GM06990 (cell line): ENCODE data around the gene ASB16.

Experiments used
- DNase-seq: peaks from one replicate; pipeline ENCODE4 v3.0.0-alpha.2; 2011; ENCODE audit not compliant: insufficient read length; ENCODE audit errors: extremely low read depth
- H3K27me3 ChIP-seq: replicated peaks from 2 replicates; pipeline ENCODE4 v1.6.0; 2011; ENCODE audit warnings: low read length; ENCODE audit not compliant: control insufficient read depth, insufficient read depth
- H3K36me3 ChIP-seq: 2 replicates; pipeline ENCODE4 v1.5.1; 2011; ENCODE audit warnings: low read length; ENCODE audit not compliant: control insufficient read depth, insufficient read depth
- H3K4me3 ChIP-seq: replicated peaks from 2 replicates; pipeline ENCODE4 v1.5.1; 2011; ENCODE audit warnings: low read depth, mild to moderate bottlenecking, control low read depth, low read length
- TF ChIP-seq, protein P1 (sequence below): IDR thresholded peaks from 2 replicates; pipeline ENCODE4 v1.5.1; 2011; ENCODE audit warnings: low read length, control low read depth, mild to moderate bottlenecking, inconsistent platforms; ENCODE audit not compliant: insufficient read depth, poor library complexity, severe bottlenecking

ASB16 gene

DNA sequence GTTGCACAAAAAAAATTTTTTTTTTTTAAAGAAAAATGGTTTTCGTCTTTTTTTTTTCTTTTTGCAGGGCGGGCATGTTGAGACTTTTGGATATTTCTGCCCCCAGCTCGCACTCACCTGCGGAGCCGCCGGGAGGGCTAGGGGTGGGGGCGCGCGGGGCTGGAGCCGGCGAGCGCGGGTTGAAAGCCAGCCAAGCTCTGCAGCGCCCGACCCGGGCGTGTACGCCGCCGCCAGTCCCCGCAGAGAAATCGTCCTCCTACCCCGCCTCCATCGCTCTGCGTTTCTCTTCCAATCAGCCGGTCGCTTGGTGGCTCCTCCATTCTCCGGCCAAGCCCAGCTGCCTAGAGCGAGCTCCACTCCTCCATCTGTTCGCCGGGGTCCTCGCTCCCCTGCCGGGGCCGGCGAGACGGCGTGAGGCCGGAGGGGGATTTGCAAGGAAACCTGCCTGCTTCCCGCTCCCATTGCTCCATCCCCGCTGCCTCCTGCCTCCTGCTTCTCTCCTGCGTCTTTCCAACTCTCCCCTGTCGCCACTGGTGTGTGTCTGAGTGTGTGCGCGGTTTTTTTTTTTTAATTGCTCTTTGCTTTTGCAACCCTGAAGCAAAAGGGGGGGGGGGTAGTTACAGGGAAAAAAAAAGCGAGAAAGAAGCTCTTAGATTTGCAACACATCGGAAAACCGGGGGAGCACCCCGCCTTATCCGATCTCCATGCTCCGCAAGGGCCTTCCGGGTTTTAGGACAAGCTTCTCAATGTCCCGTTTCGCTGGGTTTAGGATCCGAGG, 50.8 kb downstream of the ASB16 start:
- H3K27me3 ChIP-seq, result no peaks in the 10 kb centered on the region
- no peaks in the 10 kb centered on the region for H3K36me3 ChIP-seq
- peak; percentile 79 for DNase-seq
- TF ChIP-seq, protein P1, sequence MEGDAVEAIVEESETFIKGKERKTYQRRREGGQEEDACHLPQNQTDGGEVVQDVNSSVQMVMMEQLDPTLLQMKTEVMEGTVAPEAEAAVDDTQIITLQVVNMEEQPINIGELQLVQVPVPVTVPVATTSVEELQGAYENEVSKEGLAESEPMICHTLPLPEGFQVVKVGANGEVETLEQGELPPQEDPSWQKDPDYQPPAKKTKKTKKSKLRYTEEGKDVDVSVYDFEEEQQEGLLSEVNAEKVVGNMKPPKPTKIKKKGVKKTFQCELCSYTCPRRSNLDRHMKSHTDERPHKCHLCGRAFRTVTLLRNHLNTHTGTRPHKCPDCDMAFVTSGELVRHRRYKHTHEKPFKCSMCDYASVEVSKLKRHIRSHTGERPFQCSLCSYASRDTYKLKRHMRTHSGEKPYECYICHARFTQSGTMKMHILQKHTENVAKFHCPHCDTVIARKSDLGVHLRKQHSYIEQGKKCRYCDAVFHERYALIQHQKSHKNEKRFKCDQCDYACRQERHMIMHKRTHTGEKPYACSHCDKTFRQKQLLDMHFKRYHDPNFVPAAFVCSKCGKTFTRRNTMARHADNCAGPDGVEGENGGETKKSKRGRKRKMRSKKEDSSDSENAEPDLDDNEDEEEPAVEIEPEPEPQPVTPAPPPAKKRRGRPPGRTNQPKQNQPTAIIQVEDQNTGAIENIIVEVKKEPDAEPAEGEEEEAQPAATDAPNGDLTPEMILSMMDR, result peak; percentile 1
- H3K4me3 ChIP-seq, result peak overlapping the region; percentile 92

DNA sequence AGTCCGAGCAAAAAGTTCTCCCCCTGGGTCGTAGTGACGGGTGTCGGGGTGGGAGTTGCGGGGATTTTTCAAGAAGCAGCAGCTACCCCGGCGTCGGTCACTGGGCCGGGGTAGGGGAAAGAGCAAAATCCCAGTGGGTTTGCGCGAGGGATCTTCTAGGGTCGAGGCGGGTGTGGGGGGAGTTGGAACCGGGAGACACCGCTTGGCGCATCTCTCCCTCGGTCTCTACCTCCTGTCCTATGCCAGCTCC, 51.3 kb downstream of the ASB16 start:
- Histone ChIP-seq H3K36me3 (no peaks in the 10 kb centered on the region), H3K27me3 (no peaks in the 10 kb centered on the region), H3K4me3 (peak overlapping the region; percentile 92)
- DNase-seq, result no peak
- TF ChIP-seq, protein P1, result no peak

DNA sequence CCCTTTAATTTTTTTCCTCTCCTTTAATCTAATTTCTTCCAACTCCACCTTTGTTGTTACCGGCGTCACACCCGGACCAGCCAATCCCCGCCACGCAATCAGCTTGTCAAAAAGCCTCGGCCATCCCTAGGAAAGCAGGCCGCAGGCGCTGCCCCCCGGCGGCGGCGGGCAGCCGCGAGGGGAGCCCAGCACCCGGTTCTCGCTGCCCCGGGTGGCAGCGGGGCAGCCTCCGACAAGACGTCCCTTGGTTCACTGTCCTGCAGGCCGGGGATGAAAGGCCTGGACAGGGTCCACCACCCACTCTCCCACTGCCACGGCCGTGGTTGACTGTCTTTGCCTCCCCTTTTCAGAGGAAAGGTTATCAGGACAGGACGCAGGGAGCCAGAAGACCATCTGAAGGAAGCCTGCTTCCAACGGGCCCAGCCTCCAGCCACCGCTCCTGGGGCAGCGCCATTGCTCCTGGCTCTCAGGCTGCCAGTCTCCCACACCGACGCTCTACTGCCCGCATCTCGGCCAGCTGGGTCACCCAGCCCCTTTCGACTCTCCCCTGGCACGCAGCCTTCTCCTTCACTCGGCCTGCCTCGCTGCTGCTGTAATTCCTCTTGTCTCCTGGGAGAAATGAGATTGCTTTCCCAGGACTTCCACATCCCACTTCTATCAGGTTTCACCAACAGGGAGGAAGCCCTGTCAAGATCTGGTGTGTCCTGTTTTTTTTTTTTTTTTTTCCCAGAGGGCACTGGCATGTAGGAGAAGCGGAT, 51.8 kb downstream of the ASB16 start:
- Histone ChIP-seq H3K4me3 (peak overlapping the region; percentile 92), H3K27me3 (no peaks in the 10 kb centered on the region), H3K36me3 (no peaks in the 10 kb centered on the region)
- peak; percentile 66 for DNase-seq
- TF ChIP-seq, protein P1, result peak; percentile 41

DNA sequence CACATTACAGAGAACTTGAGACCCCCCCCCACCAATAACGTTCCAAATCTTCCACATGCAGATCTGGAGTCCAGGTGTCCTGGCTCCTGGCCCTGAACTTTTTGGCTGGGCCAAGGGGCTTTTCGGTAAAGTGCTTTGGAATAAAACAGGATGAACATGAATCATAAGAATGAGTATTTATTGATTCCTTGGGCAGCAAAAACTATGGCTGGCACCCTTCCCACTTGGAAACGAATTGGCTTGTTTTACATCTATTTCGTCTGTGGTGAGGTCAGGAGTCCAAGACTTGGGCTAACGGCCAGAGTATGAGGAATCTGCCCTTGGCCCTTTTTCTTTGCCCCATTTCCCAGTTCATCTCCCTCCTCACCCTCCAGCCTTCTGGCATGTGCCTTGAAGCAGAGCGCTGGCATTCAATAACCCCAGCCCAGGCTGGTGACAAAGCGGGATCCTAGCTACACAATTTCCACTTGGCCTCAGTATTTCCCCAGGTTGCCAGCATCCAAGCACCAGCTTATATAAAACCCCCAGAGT, 53.1 kb downstream of the ASB16 start:
- Histone ChIP-seq H3K4me3 (no peak overlapping the region), H3K36me3 (no peaks in the 10 kb centered on the region), H3K27me3 (no peaks in the 10 kb centered on the region)
- TF ChIP-seq, protein P1, result no peak
- DNase-seq, result no peak
